ENCODE data around the gene ARAP3.

ARAP3 gene

DNA sequence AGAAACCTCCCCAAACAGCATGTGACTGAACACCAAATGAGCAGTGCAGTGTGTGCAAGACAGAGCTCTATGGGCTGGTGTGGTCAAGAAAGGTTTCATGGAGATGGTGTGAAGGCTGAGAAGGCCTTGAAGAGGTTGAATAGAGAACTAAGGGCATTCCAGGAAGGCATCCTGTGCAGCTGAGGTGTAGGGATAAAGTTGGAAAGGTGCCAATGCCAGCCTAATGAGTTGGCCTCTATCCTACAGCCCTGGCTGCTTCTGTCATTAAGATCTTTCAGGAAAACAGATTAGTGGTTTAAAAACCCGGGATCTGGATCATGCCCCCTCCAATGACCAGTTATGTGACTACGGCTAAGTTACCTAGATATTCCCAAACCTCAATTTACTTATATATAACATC is 49.4 kb downstream of the ARAP3 start:
- TF ChIP-seq, protein P1, sequence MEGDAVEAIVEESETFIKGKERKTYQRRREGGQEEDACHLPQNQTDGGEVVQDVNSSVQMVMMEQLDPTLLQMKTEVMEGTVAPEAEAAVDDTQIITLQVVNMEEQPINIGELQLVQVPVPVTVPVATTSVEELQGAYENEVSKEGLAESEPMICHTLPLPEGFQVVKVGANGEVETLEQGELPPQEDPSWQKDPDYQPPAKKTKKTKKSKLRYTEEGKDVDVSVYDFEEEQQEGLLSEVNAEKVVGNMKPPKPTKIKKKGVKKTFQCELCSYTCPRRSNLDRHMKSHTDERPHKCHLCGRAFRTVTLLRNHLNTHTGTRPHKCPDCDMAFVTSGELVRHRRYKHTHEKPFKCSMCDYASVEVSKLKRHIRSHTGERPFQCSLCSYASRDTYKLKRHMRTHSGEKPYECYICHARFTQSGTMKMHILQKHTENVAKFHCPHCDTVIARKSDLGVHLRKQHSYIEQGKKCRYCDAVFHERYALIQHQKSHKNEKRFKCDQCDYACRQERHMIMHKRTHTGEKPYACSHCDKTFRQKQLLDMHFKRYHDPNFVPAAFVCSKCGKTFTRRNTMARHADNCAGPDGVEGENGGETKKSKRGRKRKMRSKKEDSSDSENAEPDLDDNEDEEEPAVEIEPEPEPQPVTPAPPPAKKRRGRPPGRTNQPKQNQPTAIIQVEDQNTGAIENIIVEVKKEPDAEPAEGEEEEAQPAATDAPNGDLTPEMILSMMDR (IDR thresholded peaks at IDR 0.05; ENCODE audit: borderline replicate concordance, insufficient read depth, low read depth, low read length): no peak
- H3K4me3 ChIP-seq (ENCODE audit: low read depth, low read length): no peak overlapping the region

DNA sequence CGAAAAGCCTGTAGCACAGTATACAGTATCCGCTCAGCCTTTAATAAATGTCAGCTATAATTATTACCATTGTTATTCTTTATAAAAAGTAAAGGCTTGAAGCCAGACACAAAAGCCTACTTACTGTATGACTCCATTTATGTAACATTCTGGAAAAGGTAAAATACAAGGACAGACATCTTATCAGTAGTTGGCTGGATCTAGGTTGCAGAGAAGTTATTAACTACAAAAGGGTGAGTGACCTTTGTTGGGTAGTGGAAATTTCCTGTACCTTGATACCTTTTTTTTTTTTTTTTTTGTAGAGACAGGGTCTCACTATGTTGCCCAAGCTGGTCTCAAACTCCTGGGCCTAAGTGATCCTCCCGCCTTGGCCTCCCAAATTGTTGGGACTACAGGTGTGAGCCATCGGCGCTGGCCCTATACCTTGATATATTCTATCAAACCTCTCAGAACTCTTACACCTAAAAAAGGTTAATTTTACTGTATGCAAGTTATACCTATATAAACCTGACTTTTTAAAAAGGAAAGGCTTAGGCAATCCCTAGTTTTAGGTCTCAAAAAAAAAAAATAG is 51.4 kb downstream of the ARAP3 start:
- TF ChIP-seq, protein P1 (IDR thresholded peaks at IDR 0.05; ENCODE audit: borderline replicate concordance, insufficient read depth, low read depth, low read length): no peak
- H3K4me3 ChIP-seq (ENCODE audit: low read depth, low read length): no peak overlapping the region

DNA sequence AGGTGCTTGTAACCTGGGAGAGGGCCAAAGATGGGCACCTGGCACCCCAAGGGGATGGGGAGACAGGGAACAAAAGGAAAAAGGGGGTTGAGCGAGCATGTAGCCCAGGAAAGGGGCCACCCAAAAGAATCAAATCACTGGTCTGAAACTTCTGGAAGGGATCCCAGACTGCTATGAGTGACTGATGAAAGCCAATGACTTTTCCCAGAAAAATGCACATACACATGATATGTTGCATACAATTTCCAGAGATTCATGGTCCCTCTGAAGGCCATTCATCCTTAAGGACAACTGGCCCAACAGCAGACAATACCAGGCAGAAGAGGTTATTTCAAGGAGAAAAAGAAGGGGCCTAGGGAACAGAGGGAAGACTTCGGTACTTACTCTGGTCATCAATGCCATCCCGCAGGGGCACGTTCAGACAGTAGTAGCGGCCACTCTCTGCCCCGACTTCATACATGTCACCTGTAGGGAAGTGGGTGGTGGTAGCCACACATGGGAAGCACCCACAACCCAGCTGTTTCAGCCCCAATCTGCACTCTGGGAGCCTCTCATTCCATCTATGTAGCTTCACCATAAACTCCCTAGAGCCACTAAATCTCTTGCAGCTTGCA is 53.7 kb downstream of the ARAP3 start:
- TF ChIP-seq, protein P1 (IDR thresholded peaks at IDR 0.05; ENCODE audit: borderline replicate concordance, insufficient read depth, low read depth, low read length): no peak
- no peak overlapping the region for H3K4me3 ChIP-seq (ENCODE audit: low read depth, low read length)

DNA sequence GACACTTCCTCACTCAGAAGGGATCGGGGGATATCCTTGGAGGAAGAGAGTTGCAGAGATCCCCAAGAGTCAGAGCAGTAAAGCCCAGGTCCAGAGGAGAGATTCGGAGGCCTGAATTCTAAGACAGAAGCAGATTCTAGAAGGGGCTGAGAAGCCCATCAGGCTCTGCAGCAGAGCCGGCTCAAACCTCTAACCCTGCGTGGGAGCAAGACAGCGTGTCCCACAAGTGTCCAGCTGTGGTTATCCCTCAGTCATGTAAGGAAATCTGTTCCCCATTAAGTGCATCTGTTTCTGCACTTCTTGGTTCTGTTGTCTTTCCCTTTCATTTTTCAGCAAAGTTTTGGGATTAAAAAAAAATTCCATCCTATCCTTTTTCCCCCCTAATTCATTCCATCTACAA is 58.4 kb downstream of the ARAP3 start:
- TF ChIP-seq, protein P1 (IDR thresholded peaks at IDR 0.05; ENCODE audit: borderline replicate concordance, insufficient read depth, low read depth, low read length): no peak
- no peak overlapping the region for H3K4me3 ChIP-seq (ENCODE audit: low read depth, low read length)

DNA sequence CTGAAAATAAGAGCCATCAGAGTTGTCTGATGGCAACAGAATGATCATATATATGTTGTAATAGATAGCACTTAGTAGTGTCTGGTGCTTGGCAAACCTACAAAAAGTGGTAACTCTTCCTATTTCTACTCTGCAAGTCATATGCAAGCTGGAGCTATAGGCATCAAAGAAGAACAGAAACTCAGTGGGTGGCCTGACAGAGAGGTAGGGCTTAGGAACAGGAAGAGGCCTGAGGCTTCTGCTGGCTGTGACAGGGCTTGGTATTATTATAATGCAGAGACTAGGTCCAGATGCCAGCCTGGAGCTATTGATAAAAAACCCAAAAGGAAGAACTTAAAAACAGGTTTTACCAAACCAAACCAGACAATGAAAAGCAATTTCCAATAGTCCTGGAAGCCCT is 58.8 kb downstream of the ARAP3 start:
- no peak overlapping the region for H3K4me3 ChIP-seq (ENCODE audit: low read depth, low read length)
- TF ChIP-seq, protein P1 (IDR thresholded peaks at IDR 0.05; ENCODE audit: borderline replicate concordance, insufficient read depth, low read depth, low read length): no peak

DNA sequence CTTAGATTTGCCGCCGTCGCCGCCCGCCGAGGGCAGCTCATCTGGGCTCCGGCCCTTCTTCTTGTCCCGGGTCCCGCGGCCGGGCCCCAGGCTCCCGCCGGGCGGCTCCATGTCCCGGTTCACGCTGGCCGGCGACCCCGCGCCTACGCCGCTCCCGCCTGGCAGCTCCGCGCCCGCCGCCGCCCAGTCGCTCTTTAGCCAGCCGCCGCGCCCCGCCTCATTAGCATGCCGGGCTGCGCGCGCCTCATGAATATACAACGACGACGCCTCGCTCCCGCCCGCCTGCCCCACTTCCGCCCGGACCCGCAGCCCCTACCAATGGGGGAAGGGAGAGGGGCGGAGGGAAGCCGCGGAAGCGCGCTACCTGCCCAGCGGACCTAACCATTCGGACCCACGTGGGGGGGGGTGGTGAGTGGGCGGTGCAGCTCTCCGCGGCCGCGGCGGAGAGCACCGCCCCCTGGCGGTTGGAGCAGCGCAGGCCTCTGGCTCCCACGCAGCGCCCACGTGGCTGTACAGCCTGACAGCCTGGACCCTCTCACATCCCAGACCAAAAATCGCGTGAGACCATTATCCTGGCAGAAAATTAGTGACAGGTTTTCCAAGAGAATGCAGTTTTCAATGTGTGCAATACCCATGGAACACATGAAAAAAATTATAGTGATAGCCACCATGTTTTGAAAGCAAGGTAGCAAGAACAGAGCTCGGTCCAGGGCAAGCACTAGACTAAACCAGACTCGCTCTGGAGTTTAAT is 63.1 kb downstream of the ARAP3 start, which contains the start of gene DIAPH1:
Gene DIAPH1, minus strand, starts transcription at position 197 of the 751 bp plus-strand sequence. Its CDS starts 86 bp downstream, at position 111.
- TF ChIP-seq, protein P1 (IDR thresholded peaks at IDR 0.05; ENCODE audit: borderline replicate concordance, insufficient read depth, low read depth, low read length): peak; percentile 96
- H3K4me3 ChIP-seq (ENCODE audit: low read depth, low read length): peak within 1 kb of the TSS; percentile 95
